Measurements from ENCODE around the gene CLN3. TPM values are rescaled to one million over a fixed set of nuclear protein-coding genes. Genes with fewer than 3 reads are reported as not detected.

CLN3 gene
- total and polyA plus RNA-seq, 9 of the 15 experiments (the other 6 are each of a cell fraction or from before 2014, with no cell fraction given) = 2.5 to 27.1 (median 11.6) TPM

GRCh38 chr16:28537076-28537475, 45.2 kb upstream of the CLN3 start:
- FAIRE-seq (no peak), DNase-seq (ENCODE audit: extremely low read depth in 1 of 4, low spot score in 3 of 4) (no peak)
- TF ChIP-seq FOXA3 (CRISPR knock-in tag; conservative IDR thresholded peaks at IDR 0.05 in 1 of 2, IDR thresholded peaks at IDR 0.05 in 1 of 2) = no peak
- TF ChIP-seq LEF1 (IDR thresholded peaks at IDR 0.05) = no peak
- no peak for TF ChIP-seq HSF4 (CRISPR knock-in tag; IDR thresholded peaks at IDR 0.05; ENCODE audit: borderline replicate concordance)
- TF ChIP-seq TOE1 (IDR thresholded peaks at IDR 0.05; ENCODE audit: borderline replicate concordance) = no peak
- no peak for TF ChIP-seq TOE1 (CRISPR knock-in tag; IDR thresholded peaks at IDR 0.05; ENCODE audit: borderline replicate concordance, low read depth)
- TF ChIP-seq STAT5A (IDR thresholded peaks at IDR 0.05; ENCODE audit: borderline replicate concordance, low read length) = no peak
- TF ChIP-seq PRPF4 (IDR thresholded peaks at IDR 0.05; ENCODE audit: insufficient read depth, low read depth, low read length, poor library complexity, severe bottlenecking) = no peak
- TF ChIP-seq JUND (IDR thresholded peaks at IDR 0.05; ENCODE audit: borderline replicate concordance, low read depth, low read length) = no peak
- TF ChIP-seq JUND (tag; IDR thresholded peaks at IDR 0.05; ENCODE audit: borderline replicate concordance, low read depth, low read length) = no peak
- TF ChIP-seq ZBTB1 (CRISPR knock-in tag; IDR thresholded peaks at IDR 0.05; ENCODE audit: borderline replicate concordance, low read depth) = no peak
- TF ChIP-seq XRCC4 (IDR thresholded peaks at IDR 0.05; ENCODE audit: extremely low read depth, insufficient read depth, insufficient read length) = no peak
- TF ChIP-seq ZFP36 (IDR thresholded peaks at IDR 0.05; ENCODE audit: low read depth, low read length, partially characterized antibody) = no peak
- no peak for TF ChIP-seq KLF16 (IDR thresholded peaks at IDR 0.05)
- TF ChIP-seq NR0B1 (IDR thresholded peaks at IDR 0.05; ENCODE audit: partially characterized antibody) = no peak
- no peak for TF ChIP-seq RAD21 (CRISPR knock-in tag; conservative IDR thresholded peaks at IDR 0.05 in 1 of 2, IDR thresholded peaks at IDR 0.05 in 1 of 2)
- TF ChIP-seq ELF1 (tag; IDR thresholded peaks at IDR 0.05) = no peak
- TF ChIP-seq SRSF1 (IDR thresholded peaks at IDR 0.05; ENCODE audit: low read depth, low read length) = no peak
- no peak for TF ChIP-seq PHF8 (IDR thresholded peaks at IDR 0.05; ENCODE audit: borderline replicate concordance, low read length)
- TF ChIP-seq, protein P1, sequence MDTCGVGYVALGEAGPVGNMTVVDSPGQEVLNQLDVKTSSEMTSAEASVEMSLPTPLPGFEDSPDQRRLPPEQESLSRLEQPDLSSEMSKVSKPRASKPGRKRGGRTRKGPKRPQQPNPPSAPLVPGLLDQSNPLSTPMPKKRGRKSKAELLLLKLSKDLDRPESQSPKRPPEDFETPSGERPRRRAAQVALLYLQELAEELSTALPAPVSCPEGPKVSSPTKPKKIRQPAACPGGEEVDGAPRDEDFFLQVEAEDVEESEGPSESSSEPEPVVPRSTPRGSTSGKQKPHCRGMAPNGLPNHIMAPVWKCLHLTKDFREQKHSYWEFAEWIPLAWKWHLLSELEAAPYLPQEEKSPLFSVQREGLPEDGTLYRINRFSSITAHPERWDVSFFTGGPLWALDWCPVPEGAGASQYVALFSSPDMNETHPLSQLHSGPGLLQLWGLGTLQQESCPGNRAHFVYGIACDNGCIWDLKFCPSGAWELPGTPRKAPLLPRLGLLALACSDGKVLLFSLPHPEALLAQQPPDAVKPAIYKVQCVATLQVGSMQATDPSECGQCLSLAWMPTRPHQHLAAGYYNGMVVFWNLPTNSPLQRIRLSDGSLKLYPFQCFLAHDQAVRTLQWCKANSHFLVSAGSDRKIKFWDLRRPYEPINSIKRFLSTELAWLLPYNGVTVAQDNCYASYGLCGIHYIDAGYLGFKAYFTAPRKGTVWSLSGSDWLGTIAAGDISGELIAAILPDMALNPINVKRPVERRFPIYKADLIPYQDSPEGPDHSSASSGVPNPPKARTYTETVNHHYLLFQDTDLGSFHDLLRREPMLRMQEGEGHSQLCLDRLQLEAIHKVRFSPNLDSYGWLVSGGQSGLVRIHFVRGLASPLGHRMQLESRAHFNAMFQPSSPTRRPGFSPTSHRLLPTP (IDR thresholded peaks at IDR 0.05; ENCODE audit: borderline replicate concordance, extremely low read depth, insufficient read length) = no peak
- no peak for TF ChIP-seq ARID1B (IDR thresholded peaks at IDR 0.05)

More at GRCh38 chr16:28537076-28537475, 45.2 kb upstream of the CLN3 start:
- no peak overlapping the region for H3K4me3 ChIP-seq
- no peak overlapping the region for H3K4me2 ChIP-seq (ENCODE audit: insufficient read depth, low read length)
- peak overlapping the region; percentile 24; the same call in 1 of the 2 replicates for H2AFZ ChIP-seq (ENCODE audit: low read depth, low read length)
- no peaks in the 10 kb centered on the region for H3K79me2 ChIP-seq (ENCODE audit: control insufficient read depth, insufficient read depth, low read length)
- no peaks in the 10 kb centered on the region for H3K27me3 ChIP-seq (ENCODE audit: control insufficient read depth in 2 of 2, insufficient read depth in 2 of 2, low read length in 2 of 2)
- intact Hi-C loops (cut with micrococcal nuclease) = no loop called here
- H3K27ac ChIP-seq (ENCODE audit: extremely low read depth, low read depth, low read length) = no peak overlapping the region
- in situ Hi-C loops (cut with MboI) = loop anchor here (25.0 kb wide), 2 partner anchors 175 to 950 kb away; partner anchors contain the start of gene EIF3C
- ChIA-PET CTCF (ENCODE audit: low intra/inter-chr PET ratio) (no interaction called here), POLR2A (no interaction called here)
- no peaks in the 10 kb centered on the region for H3K9me1 ChIP-seq (ENCODE audit: control insufficient read depth, insufficient read depth, low read length)
- no peak overlapping the region for H3K9ac ChIP-seq (ENCODE audit: insufficient read depth in 1 of 2, low read depth in 2 of 2, low read length in 2 of 2)
- H3K36me3 ChIP-seq (ENCODE audit: control insufficient read depth, insufficient read depth, low read length) = no peaks in the 10 kb centered on the region
- WGBS (ENCODE audit: insufficient coverage, low coverage, missing lambda C conversion rate) = 48% methylated on average over 6 of the region's 6 CpGs
- peaks cover 11 to 13% of the 10 kb centered on the region in 2 experiments; a peak in 3 of 5 replicates for H3K4me1 ChIP-seq (replicated peaks in 1 of 2; ENCODE audit: control insufficient read depth in 2 of 2, insufficient read depth in 2 of 2, low read length in 2 of 2)
- no TSS peak for BruUV-seq (replicated peaks)
- H4K20me1 ChIP-seq (replicated peaks; ENCODE audit: control insufficient read depth, insufficient read depth, low read length) = no peaks in the 10 kb centered on the region
- H3K9me3 ChIP-seq (replicated peaks; ENCODE audit: control insufficient read depth, insufficient read depth, low read depth, low read length) = no peaks in the 10 kb centered on the region
- ATAC-seq = no peak
